GM19452 (cell line): Measurements from ENCODE around the gene TENT5C.

Source experiments
- ATAC-seq: cut with Tn5 transposase; IDR thresholded peaks from one replicate; pipeline ENCODE4 v1.9.1; 2021; ENCODE audit not compliant: unreplicated experiment

TENT5C gene

GRCh38 chr1:117572546-117572945 is 33.3 kb upstream of the TENT5C start:
- no peak for ATAC-seq

GRCh38 chr1:117573386-117574023 is 32.3 kb upstream of the TENT5C start:
- ATAC-seq: no peak

DNA sequence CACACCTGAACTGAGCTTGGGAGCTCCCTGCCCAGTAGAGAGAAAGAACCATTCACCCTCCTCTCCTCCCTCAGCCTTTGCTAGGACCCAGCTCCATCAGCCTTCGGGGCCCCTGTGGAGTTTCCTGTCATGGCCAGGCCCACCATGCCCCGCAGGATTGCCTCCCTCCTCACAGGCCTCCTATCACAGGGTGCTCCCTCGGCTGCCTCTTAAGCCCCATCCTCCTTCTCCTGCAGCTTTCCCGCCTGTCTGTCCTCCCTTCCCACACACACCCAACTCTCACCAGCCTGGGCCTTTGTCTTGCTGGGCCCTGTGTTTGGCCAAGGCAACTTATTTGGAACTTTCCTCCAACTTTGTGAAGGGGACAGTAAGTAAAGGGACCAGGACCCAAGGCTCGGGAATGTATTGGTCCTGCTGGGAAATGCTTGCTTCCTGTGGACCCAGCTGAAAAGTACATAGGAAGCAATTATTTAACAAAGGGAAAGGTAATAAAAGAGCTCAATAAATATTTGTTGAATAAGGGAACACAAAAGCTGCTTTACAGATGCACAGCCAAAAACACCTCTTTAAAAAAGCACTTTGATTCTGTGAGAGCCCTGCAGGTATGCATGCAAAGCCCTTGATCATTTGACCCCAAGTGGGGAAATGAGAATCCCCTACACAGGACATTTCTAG is 31.6 kb upstream of the TENT5C start:
- no peak for ATAC-seq

GRCh38 chr1:117575586-117576225 is 30.1 kb upstream of the TENT5C start:
- no peak for ATAC-seq

- ATAC-seq: no peak
Measured at GRCh38 chr1:117576236-117576635, 29.6 kb upstream of the TENT5C start.

- ATAC-seq: no peak
Measured at GRCh38 chr1:117577191-117577885, 28.5 kb upstream of the TENT5C start.

- no peak for ATAC-seq
Measured at GRCh38 chr1:117578466-117578865, 27.4 kb upstream of the TENT5C start.

DNA sequence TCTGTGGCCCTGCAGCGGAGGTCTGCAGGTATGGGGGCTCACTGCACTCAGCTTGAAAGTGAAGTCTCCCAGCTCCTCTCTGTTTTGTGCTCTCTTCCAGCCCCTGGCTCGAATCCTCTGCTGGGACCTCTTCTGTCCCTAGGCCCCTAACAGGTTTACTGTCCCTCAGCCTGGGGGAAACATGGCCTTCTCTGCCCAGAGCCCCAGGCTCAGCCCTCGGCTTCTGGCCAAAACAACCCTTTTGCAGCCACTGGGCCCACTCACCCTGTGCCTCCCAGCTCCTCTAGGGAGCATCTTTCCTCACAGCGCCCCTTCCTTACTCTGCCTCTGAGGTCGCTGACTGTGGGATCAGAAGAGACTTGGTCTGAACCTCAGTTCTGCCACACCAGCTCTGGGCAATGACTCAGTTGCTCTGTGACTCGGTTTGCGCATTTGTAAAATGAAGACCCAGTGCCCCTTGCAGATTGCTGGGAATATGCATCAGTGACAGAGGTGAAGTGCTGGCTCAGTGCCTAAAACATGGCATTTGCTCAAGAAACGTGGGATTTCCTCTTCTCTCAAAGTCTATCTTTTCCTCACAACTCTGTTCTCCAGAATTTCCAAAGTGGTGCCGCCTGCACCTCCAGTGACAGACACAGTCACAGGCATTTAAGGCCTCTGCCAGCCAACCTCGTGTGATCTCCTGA is 26.5 kb upstream of the TENT5C start:
- no peak for ATAC-seq

GRCh38 chr1:117580436-117580835 is 25.4 kb upstream of the TENT5C start:
- no peak for ATAC-seq

GRCh38 chr1:117580882-117581281 is 25.0 kb upstream of the TENT5C start:
- ATAC-seq: no peak

- no peak for ATAC-seq
Measured at GRCh38 chr1:117581391-117581943, 24.4 kb upstream of the TENT5C start.

GRCh38 chr1:117582451-117582850 is 23.4 kb upstream of the TENT5C start:
- ATAC-seq: no peak

DNA sequence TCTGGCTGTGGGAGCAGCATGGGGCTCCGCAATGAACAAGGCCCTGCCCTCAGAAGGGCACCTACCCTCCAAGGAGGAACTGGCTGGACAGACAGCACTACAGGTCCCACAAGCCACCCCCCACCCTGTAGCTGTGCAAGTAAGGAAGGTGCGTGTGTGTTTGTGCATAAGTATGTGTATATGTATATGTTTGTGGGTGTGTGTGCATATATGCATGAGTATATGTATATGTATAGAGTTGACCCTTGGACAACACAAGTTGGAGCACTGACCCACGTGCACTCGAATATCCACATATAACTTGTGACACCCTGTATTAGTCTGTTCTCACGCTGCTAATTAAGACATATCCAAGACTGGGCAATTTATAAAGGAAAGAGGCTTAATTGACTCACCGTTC is 22.6 kb upstream of the TENT5C start:
- ATAC-seq: no peak

- ATAC-seq: no peak
Measured at GRCh38 chr1:117584181-117584580, 21.7 kb upstream of the TENT5C start.

DNA sequence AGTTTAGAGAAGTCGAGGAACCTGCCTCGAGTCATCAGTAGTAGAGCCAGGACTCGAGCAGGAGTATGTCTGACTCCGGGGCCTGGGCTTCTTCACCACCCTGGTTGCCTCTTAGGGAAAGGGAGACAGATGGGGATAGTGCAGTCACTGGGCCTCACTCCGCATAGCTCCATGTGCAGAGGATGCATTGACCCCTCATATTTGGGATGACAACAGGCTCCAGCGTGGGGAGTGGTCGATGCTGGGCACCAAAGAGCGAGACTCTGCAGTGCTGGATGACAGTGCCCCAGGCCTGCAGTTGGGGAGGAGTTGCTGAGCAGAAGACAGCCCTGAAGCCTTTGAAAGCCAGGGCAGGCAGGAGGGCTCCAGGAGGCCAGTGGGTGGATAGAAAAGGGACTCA is 20.8 kb upstream of the TENT5C start:
- no peak for ATAC-seq

DNA sequence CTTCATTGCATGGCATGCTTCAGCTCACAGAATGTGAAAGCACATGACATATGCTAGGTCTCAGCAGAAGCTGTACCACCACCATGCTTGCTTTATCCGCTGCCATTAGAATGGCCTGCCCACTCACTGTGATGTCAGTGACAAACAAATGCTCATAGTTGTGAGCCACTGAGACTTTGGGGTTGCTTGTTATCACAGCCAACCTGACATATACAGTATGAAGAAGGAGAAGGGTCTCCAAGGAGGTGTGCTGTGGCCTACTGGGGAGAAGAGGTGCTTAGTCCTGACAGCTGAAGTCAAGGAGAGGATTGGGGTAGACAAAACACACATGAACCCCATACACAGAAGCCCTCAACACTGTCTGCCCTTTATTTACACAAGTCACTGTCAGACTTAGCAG is 19.5 kb upstream of the TENT5C start:
- no peak for ATAC-seq

DNA sequence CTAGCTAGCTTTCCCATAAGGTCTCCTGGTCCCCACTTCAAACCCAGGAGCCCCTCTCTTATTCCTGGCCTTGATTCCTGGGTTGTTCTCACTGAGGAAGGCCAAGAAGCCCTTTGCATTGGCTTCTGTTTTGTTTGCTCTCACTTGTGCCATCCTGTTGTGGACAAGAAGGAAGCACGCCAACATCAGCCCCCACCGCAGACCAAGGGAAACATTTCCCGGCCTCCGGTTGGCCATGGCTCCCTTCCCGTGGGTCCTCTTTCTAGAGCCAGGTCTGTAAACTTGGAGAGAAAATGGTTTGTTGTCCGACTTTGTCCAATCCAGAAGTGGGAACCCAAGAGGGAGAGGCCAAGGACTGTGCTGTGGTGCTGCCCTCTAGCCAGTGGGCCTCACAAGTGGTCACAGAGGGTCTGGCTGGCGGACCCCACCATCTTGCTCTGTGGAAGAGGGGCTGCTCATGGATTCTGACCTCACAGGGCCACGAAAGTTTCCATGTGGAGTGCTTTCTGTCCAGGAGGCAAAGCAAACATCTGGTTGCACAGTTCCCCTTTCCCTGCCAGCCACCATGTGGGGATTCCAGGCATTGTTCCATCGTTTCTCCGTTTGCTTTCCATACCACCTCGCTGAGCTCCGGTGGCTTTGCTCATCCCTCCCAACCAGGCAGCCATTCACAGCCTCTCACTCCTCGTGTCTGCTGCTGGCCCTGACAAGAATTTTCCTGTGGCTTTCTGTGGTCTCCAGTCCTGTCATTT is 18.9 kb upstream of the TENT5C start:
- ATAC-seq: no peak

DNA sequence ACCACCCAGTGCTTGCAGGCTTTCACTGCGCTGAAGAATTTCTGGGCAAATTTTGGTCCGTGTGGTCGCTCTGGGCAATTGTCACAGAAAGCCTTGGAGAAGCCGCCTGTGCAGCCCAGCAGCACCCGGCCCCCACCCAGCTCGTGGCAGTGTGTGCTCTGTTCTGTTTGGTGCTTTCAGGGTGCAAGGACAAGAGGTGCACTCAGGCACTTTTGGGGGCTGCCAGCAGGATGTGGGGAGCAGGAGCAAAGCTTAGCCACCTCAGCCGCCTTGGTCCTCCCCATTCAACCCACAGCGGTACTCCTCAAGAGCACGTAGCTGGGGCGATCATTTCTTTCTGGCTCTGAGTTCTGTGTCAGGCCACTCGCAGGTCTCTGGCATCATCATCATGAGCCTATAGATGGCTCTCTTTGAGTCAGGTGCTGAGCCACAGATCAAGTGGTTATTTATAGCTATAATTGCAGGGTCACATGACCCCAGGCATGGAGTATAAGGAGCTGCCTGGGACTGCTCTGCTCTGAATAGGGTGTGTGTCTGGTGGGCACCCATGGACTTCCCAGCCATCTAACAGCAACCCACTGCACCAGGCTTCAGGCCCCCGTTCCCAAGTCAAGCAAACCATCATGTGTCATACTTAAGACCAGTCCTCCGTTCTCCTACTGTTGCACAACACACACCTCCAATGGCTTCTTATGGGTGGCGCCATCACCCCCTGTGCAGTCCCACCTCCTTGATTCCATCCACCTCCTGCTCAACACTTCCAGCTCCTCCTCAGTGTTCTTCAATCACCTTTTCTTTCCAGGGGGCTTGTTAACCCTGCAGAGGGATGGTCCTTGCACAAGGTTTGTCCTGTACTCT is 18.1 kb upstream of the TENT5C start:
- ATAC-seq: no peak

GRCh38 chr1:117589544-117589943 is 16.3 kb upstream of the TENT5C start:
- ATAC-seq: no peak
